GM21526 (cell line): Measurements from ENCODE around the gene MAP2K3.
"Not testable (repeated sequence)": the region's sequence is repeated elsewhere in the genome, so short reads cannot be mapped to it uniquely, and the experiment has no call there.

Experiments
- ATAC-seq: cut with Tn5 transposase; IDR thresholded peaks from one replicate; pipeline ENCODE4 v1.9.1; 2021; ENCODE audit warnings: moderate library complexity; ENCODE audit not compliant: unreplicated experiment, low FRiP score

The MAP2K3 gene

GRCh38 chr17:21321744-21322191 lies 37.3 kb downstream of the MAP2K3 start:
- ATAC-seq, result not testable (repeated sequence)

GRCh38 chr17:21323257-21324111 lies 39.0 kb downstream of the MAP2K3 start:
- not testable (repeated sequence) for ATAC-seq

DNA sequence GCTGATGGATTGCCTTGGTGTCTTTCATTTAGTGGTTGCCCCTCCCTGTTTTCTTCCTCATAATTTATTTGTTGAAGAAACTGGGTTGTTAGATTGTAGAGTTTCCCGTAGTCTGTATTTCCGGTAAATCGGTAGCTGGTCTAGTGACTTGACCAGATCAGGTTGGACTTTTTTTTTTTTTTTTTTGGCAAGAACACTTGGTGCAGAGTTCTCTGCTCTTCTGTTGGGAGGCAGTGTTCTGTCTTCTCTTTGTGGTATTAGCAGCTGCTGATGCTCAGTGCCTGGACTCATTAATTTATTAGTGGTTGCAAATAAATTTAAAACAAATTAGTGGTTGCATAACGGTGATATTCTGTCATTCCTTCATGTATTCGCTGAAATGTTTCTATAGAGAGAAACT lies 40.2 kb downstream of the MAP2K3 start:
- ATAC-seq, result not testable (repeated sequence)

DNA sequence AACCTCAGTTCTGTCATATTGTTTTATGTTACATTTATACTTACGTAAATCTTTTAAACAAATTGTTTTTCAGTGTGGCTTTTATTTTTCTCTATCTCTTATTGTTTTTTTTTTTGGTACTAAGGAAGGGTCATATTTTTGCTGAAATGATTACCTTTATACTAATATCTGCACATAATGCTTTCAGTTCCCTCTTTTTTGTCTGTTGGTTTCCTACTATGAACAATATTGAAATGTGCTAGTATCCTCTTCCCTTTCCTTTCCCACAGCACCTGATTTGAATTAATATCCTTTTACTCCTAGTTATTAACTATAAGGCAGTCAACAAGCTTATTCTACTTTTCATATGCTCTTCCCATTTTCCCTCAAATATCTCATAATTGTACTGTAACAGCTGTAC lies 43.4 kb downstream of the MAP2K3 start:
- ATAC-seq, result not testable (repeated sequence)

DNA sequence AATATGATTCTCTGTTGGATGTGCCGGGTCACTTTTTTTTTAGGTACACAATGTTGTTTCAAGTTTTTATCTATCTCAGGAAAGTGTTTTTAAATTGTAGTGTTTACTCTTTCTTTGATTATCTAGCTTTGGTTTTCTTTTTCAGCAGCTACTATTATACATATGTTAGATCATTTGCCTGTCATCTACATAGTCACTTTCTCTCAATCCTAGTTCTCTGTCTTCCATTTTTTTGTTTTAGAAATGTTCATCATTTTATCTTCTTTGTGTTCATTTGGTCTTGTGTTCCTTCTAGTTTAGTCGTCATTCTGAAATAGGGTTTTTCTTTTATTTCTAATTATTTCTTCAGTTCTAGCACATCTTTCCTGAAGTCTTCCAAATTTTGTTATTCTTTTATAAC lies 44.3 kb downstream of the MAP2K3 start:
- not testable (repeated sequence) for ATAC-seq

- no peak for ATAC-seq
These were observed 46.1 kb downstream of the MAP2K3 start for GRCh38 chr17:21330436-21331160.

- not testable (repeated sequence) for ATAC-seq
These were observed 52.2 kb downstream of the MAP2K3 start for GRCh38 chr17:21336541-21337294.

- ATAC-seq, result not testable (repeated sequence)
These were observed 53.6 kb downstream of the MAP2K3 start for GRCh38 chr17:21337981-21338625.

GRCh38 chr17:21339011-21339410 lies 54.5 kb downstream of the MAP2K3 start:
- ATAC-seq, result no peak

GRCh38 chr17:21339571-21339970 lies 55.1 kb downstream of the MAP2K3 start:
- not testable (repeated sequence) for ATAC-seq

- ATAC-seq, result not testable (repeated sequence)
These were observed 55.9 kb downstream of the MAP2K3 start for GRCh38 chr17:21340407-21340806.

GRCh38 chr17:21341279-21341678 lies 56.8 kb downstream of the MAP2K3 start:
- not testable (repeated sequence) for ATAC-seq

GRCh38 chr17:21341925-21342540 lies 57.5 kb downstream of the MAP2K3 start:
- ATAC-seq, result not testable (repeated sequence)

DNA sequence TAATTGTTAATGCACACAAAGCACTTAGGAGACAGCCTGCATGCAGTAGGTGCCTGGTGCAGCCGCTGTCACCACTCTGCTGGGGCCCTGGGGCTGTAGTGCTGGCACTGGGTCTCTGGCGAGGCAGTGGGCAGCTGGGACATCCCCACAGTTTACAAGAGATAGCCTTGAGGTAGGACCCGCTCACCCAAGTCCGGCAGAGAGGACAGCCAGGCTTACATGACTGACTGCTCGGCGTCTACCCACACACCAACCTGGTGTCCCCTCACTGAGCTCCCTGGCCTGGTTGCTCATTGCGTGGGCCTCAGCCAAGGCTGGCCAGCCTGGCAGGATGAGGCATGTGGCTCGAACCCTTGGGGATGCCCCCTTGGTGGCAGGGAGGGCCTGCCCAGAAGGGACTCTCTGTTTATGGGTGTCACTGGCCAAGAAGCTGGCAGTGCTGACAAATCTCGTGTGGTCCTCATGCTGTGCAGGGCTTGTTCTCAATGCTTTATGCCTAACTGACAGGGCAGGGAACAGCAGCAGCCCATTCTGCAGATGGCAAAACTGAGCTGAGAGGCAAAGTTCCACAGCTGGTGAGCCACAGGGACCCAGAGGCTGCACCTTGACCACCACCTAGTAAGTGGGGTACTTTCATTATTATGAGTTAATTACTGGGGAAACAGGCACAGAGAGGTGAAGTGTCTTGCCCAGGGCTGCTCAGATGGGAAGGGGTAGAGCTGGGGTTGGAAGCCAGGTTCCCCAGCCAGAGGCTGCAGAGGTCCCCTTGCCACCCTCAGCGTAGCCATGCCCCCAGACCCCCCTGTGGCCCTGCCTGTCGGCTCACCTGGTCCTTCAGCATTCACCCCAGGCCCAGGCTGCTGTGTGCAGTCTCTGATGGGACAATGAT lies 58.8 kb downstream of the MAP2K3 start:
- ATAC-seq, result not testable (repeated sequence)

- not testable (repeated sequence) for ATAC-seq
These were observed 60.3 kb downstream of the MAP2K3 start for GRCh38 chr17:21344801-21345200.

DNA sequence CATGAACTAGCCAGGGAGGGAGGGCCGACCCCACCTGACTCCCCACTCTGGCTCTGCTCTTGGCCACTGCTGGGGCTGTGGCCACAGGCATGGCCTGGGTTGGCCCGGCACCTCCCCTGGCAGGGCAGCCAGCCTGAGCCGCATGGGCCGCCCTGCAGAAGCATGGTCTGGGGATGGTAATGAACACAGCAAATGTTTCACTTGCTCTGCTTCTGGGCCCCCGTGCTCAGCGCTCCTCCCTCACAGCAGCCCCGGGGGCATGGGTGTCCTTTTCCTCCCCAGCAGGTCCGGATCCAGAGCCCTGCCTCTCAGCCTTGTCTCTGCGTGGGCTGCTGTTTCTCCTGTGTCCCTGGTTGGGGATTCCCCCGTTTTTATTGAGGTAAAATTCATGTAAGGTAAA lies 60.7 kb downstream of the MAP2K3 start:
- no peak for ATAC-seq

DNA sequence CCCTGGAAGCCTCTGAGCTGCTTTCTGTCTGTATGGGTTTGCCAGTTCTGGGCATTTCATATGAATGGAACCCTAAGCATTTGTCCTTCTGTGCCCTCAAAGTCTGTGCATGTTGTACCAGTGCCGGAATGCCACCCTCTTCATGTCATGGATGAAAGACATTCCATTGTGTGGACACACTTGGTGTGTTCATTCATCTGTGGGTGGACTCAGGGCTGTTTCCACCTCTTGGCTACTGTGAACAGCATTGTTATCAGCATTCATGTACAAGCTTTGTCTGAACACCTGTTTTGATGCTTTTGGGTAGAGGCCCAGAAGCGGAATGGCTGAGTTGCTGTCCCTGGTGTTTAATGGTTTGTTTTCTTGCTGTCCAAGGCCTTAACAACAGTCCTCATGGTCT lies 61.6 kb downstream of the MAP2K3 start:
- not testable (repeated sequence) for ATAC-seq

DNA sequence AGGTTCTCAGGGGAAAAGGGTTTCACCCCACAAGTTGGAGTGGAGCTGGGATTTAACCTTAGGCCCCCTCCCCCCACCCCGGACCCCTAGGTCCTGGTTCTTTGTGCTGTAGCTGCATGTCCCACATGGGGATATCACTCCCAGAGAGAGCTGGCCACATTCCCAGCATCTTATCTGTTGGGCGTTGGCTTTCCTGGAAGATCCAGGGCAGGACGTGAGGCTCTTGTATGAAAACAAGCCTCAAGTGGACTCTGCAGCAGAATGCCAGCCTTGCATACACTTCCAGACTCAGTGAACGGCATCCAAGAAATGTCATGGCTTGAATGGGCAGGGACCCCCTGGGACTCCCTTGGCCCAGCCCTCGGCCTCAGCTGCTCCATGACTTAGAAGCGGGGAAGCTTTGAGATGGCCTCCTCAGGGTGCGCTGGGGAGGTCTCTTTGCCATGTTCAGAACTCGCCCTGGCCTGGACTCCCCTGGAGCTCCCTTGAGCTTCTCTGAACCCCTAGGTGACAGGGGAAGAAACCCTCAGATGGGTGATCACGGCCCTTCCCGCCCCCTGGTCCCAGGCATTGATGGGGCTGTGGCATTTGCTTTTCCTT lies 62.2 kb downstream of the MAP2K3 start:
- not testable (repeated sequence) for ATAC-seq
